ENCODE measurements around the gene WFDC2. TPM values are rescaled to one million over a fixed set of nuclear protein-coding genes. Genes with fewer than 3 reads are reported as not detected.
"Not testable (repeated sequence)": the region's sequence is repeated elsewhere in the genome, so short reads cannot be mapped to it uniquely, and the experiment has no call there.

Gene WFDC2
- total RNA-seq, 1 experiment from 2014 or later: not detected

- BruUV-seq (replicated peaks); H3K4me2 ChIP-seq (ENCODE audit: low read length); H3K9me3 ChIP-seq (ENCODE audit: low read length); H3K27ac ChIP-seq (ENCODE audit: low read length); H3K27me3 ChIP-seq (ENCODE audit: low read length); ATAC-seq; H3K9ac ChIP-seq (ENCODE audit: low read length); H3K79me2 ChIP-seq (ENCODE audit: low read length); CTCF ChIA-PET; H3K9me2 ChIP-seq (replicated peaks; ENCODE audit: low read length); H2AFZ ChIP-seq (ENCODE audit: low read length); intact Hi-C loops (cut with micrococcal nuclease); H3K36me3 ChIP-seq (ENCODE audit: low read depth, low read length); H4K20me1 ChIP-seq (ENCODE audit: low read length); H3F3A ChIP-seq (ENCODE audit: low read length, unreplicated experiment); DNase-seq; H3K4me1 ChIP-seq (ENCODE audit: insufficient read depth, low read length); H3K4me3 ChIP-seq (ENCODE audit: low read length): not testable (repeated sequence)
- POLR2A ChIA-PET (ENCODE audit: unreplicated experiment): interaction anchor here (0.6 kb wide), 1 partner anchor 1496 kb away, joined by 5 read pairs; no protein-coding TSS in a partner anchor
Measured at GRCh38 chr20:45477530-45478148, 8.1 kb downstream of the WFDC2 start.

GRCh38 chr20:45479822-45480221 lies 10.3 kb downstream of the WFDC2 start:
- no peaks in the 10 kb centered on the region for H3K36me3 ChIP-seq (ENCODE audit: low read depth, low read length)
- no peak overlapping the region for H3K9ac ChIP-seq (ENCODE audit: low read length)
- no peaks in the 10 kb centered on the region for H3K9me3 ChIP-seq (ENCODE audit: low read length)
- no peak overlapping the region for H3K4me3 ChIP-seq (ENCODE audit: low read length)
- intact Hi-C loops (cut with micrococcal nuclease): no loop called here
- no peaks in the 10 kb centered on the region for H4K20me1 ChIP-seq (ENCODE audit: low read length)
- H3K27ac ChIP-seq (ENCODE audit: low read length): no peak overlapping the region
- H3K27me3 ChIP-seq (ENCODE audit: low read length): peaks cover 9% of the 10 kb centered on the region; the same call in 1 of the 2 replicates
- H3K4me1 ChIP-seq (ENCODE audit: insufficient read depth, low read length): no peaks in the 10 kb centered on the region
- no peak overlapping the region for H2AFZ ChIP-seq (ENCODE audit: low read length)
- no peaks in the 10 kb centered on the region for H3F3A ChIP-seq (ENCODE audit: low read length, unreplicated experiment)
- ChIA-PET POLR2A (ENCODE audit: unreplicated experiment) (no interaction called here), CTCF (no interaction called here)
- BruUV-seq (replicated peaks): no TSS peak
- DNase-seq: no peak
- no peak for TF ChIP-seq CTCF (conservative IDR thresholded peaks at IDR 0.05; ENCODE audit: low read depth, low read length)
- TF ChIP-seq EZH2 (IDR thresholded peaks at IDR 0.05; ENCODE audit: low read length, unreplicated experiment): no peak
- TF ChIP-seq EZH2phosphoT487 (IDR thresholded peaks at IDR 0.05; ENCODE audit: borderline replicate concordance, low read length): no peak
- no peak overlapping the region for H3K4me2 ChIP-seq (ENCODE audit: low read length)
- no peaks in the 10 kb centered on the region for H3K9me2 ChIP-seq (replicated peaks; ENCODE audit: low read length)
- no peak for ATAC-seq
- no peaks in the 10 kb centered on the region for H3K79me2 ChIP-seq (ENCODE audit: low read length)

- H3F3A ChIP-seq (ENCODE audit: low read length, unreplicated experiment): no peaks in the 10 kb centered on the region
- intact Hi-C loops (cut with micrococcal nuclease): no loop called here
- no peak overlapping the region for H2AFZ ChIP-seq (ENCODE audit: low read length)
- no peaks in the 10 kb centered on the region for H3K36me3 ChIP-seq (ENCODE audit: low read depth, low read length)
- ChIA-PET CTCF (no interaction called here), POLR2A (ENCODE audit: unreplicated experiment) (no interaction called here)
- H3K79me2 ChIP-seq (ENCODE audit: low read length): no peaks in the 10 kb centered on the region
- DNase-seq (no peak), ATAC-seq (no peak)
- H3K27me3 ChIP-seq (ENCODE audit: low read length): peaks cover 9% of the 10 kb centered on the region; the same call in 1 of the 2 replicates
- H3K4me3 ChIP-seq (ENCODE audit: low read length): no peak overlapping the region
- H4K20me1 ChIP-seq (ENCODE audit: low read length): no peaks in the 10 kb centered on the region
- no peak overlapping the region for H3K27ac ChIP-seq (ENCODE audit: low read length)
- no TSS peak for BruUV-seq (replicated peaks)
- H3K9me3 ChIP-seq (ENCODE audit: low read length): no peaks in the 10 kb centered on the region
- no peak for TF ChIP-seq EZH2phosphoT487 (IDR thresholded peaks at IDR 0.05; ENCODE audit: borderline replicate concordance, low read length)
- no peak for TF ChIP-seq CTCF (conservative IDR thresholded peaks at IDR 0.05; ENCODE audit: low read depth, low read length)
- no peak for TF ChIP-seq EZH2 (IDR thresholded peaks at IDR 0.05; ENCODE audit: low read length, unreplicated experiment)
- no peak overlapping the region for H3K4me2 ChIP-seq (ENCODE audit: low read length)
- no peaks in the 10 kb centered on the region; the same call in 1 of the 2 replicates for H3K9me2 ChIP-seq (replicated peaks; ENCODE audit: low read length)
- no peak overlapping the region for H3K9ac ChIP-seq (ENCODE audit: low read length)
- H3K4me1 ChIP-seq (ENCODE audit: insufficient read depth, low read length): peaks cover 14% of the 10 kb centered on the region
Measured at GRCh38 chr20:45484676-45485075, 15.1 kb downstream of the WFDC2 start.
